Natural killer cell (primary cell): Measurements from ENCODE around the gene PRPSAP2. TPM values are rescaled to one million over a fixed set of nuclear protein-coding genes. Genes with fewer than 3 reads are reported as not detected.

Experiments used
- ATAC-seq, 3 donors: fragments of 150-1000 bp in 2 of 3; fragments of 200-7000 bp in 1 of 3; cut with Tn5 transposase; 1 replicate in 1 of 3; 2 replicates in 2 of 3; pipeline ENCODE4 v1.10.0; 2021; ENCODE audit warnings: mild to moderate bottlenecking in 2 of 3, moderate library complexity in 2 of 3
- DNase-seq, 2 donors: peaks; one replicate each; pipeline versions ENCODE4 v3.0.0 to v3.0.0-alpha.2; 2013 to 2021; ENCODE audit warnings: mixed read lengths in 1 of 2
- H3K27ac ChIP-seq: one replicate; pipeline ENCODE4 v1.5.1; 2013; ENCODE audit warnings: mild to moderate bottlenecking, low read length
- H3K27me3 ChIP-seq: one replicate; pipeline ENCODE4 v1.6.1; 2013; ENCODE audit warnings: low read length; ENCODE audit not compliant: control insufficient read depth, insufficient read depth
- H3K36me3 ChIP-seq: one replicate; pipeline ENCODE4 v1.6.1; 2013; ENCODE audit warnings: low read length; ENCODE audit not compliant: control insufficient read depth, insufficient read depth
- H3K4me1 ChIP-seq: one replicate; pipeline ENCODE4 v1.6.1; 2013; ENCODE audit warnings: low read length; ENCODE audit not compliant: control insufficient read depth, insufficient read depth
- H3K4me3 ChIP-seq: one replicate; pipeline ENCODE4 v1.5.1; 2013; ENCODE audit warnings: low read length
- H3K9me3 ChIP-seq: one replicate; pipeline ENCODE4 v1.6.1; 2013; ENCODE audit warnings: low read length; ENCODE audit not compliant: control insufficient read depth, insufficient read depth
- H3K27ac Mint-ChIP-seq, 2 donors: one replicate each; pipeline ENCODE4 v1.8.0; 2022; ENCODE audit warnings: mild to moderate bottlenecking in 2 of 2, mixed read lengths in 2 of 2, moderate library complexity in 1 of 2
- H3K27me3 Mint-ChIP-seq, 2 donors: one replicate each; pipeline ENCODE4 v1.8.0; 2022; ENCODE audit warnings: low read depth in 2 of 2, mixed read lengths in 2 of 2
- H3K36me3 Mint-ChIP-seq: one replicate; pipeline ENCODE4 v1.8.0; 2022; ENCODE audit warnings: mixed read lengths
- H3K4me1 Mint-ChIP-seq, 2 donors: one replicate each; pipeline ENCODE4 v1.8.0; 2022; ENCODE audit warnings: mixed read lengths in 2 of 2
- H3K4me3 Mint-ChIP-seq: one replicate; pipeline ENCODE4 v1.8.0; 2022; ENCODE audit warnings: mild to moderate bottlenecking, moderate library complexity, mixed read lengths
- H3K9me3 Mint-ChIP-seq, 2 donors: one replicate each; pipeline ENCODE4 v1.8.0; 2022; ENCODE audit warnings: mixed read lengths in 2 of 2
- CTCF ChIP-seq: fragments of 200-600 bp; IDR thresholded peaks from one replicate; pipeline ENCODE4 v1.8.0; 2022; ENCODE audit warnings: antibody characterized with exemption
- WGBS: methylation state at CpG from one replicate; pipeline ENCODE4 v1.1.7; 2013; ENCODE audit warnings: missing lambda C conversion rate; ENCODE audit not compliant: insufficient coverage; 5-methylcytosine and 5-hydroxymethylcytosine counted together
- intact Hi-C: fragments of 100-400 bp; cut with micrococcal nuclease; formaldehyde crosslinking; loops from one replicate; pipeline ENCODE4 v1.14.2; 2022
- total RNA-seq, 4 donors: library from RNA; stranded (reverse); fragments of 120-200 nt in 1 of 4; gene quantifications; one replicate each; pipeline versions ENCODE4 v1.2.3 to v1.2.4, GENCODE V29; 2013 to 2022

Gene PRPSAP2
- total RNA-seq, 3 donors from 2014 or later (not counting 1 experiment from before 2014, with no cell fraction given): 33.4 to 48.2 (median 33.8) TPM

DNA sequence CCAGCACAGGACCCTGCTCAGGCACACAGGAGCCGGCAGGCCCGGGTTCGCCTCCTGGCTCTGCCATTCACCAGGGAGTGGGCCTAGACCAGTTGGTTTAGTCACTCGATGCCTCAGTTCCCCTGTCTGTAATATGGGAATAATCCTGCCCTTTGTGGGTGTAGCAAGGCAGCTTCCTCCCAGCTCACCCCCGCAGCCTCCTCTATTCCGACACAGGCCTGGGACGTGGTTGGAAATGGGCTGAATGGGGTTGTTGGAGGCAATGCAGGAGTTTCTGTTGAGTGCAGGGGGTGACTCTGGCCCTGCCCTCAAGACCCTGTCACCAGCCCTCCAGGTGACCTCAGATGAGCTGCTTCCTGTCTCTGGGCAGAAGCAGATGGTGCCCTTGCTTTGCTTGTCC is 113.9 kb downstream of the PRPSAP2 start:
- no peak for ATAC-seq
- WGBS: 98% methylated on average over 7 of the region's 7 CpGs
- no peaks in the 10 kb centered on the region for H3K9me3 Mint-ChIP-seq
- no peak overlapping the region for H3K27ac ChIP-seq
- H3K4me3 Mint-ChIP-seq: no peak overlapping the region
- DNase-seq: no peak
- no peaks in the 10 kb centered on the region for H3K36me3 ChIP-seq
- H3K27ac Mint-ChIP-seq: no peak overlapping the region
- H3K36me3 Mint-ChIP-seq: no peaks in the 10 kb centered on the region
- H3K27me3 ChIP-seq: no peaks in the 10 kb centered on the region
- intact Hi-C loops: no loop called here
- peaks cover 4% of the 10 kb centered on the region for H3K4me1 ChIP-seq
- peaks cover 0 to 5% of the 10 kb centered on the region in 2 donors for H3K4me1 Mint-ChIP-seq
- H3K4me3 ChIP-seq: no peak overlapping the region
- no peaks in the 10 kb centered on the region for H3K9me3 ChIP-seq
- H3K27me3 Mint-ChIP-seq: no peaks in the 10 kb centered on the region
- TF ChIP-seq CTCF: no peak

DNA sequence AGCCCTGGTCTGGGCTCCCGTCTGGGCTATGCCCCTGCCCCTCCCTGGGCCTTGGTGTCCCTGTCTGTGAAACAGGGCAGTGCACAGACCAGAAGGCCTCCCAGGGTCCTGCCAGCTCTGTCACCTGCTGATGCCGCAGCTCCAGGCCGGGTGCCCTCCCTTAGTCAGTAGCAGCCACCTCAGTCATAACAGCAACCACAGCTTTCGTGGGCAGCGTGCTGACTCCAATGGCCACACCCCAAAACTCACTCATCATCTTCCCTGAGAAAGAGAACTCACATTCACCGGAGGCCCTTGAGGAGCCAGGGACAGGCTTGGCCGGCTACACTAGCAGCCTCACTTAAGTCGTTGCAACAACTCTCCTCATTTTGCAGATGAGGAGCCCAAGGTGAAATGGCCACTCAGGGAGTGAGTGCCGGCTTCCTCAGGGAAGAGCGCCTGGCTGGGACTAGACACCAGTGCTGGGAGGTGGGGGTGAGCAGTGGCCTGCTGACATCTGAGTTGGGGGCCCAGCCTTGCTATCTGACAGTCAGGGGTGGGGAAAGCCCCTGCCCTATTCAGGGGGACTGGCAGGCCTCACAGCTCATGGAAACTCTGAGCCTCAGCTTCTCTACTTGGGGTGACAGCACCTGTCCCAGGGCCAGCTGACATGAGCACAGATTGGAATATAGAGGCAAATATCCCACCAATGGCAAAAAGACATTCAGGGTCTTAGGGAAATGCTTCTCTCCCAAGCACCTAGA is 116.6 kb downstream of the PRPSAP2 start:
- DNase-seq (no peak), ATAC-seq (no peak)
- no peak overlapping the region for H3K27ac Mint-ChIP-seq
- peaks cover 4% of the 10 kb centered on the region for H3K36me3 ChIP-seq
- H3K9me3 ChIP-seq: no peaks in the 10 kb centered on the region
- peaks cover 0 to 2% of the 10 kb centered on the region in 2 donors for H3K4me1 Mint-ChIP-seq
- no peaks in the 10 kb centered on the region for H3K9me3 Mint-ChIP-seq
- TF ChIP-seq CTCF: no peak
- H3K27ac ChIP-seq: no peak overlapping the region
- intact Hi-C loops: no loop called here
- H3K4me3 Mint-ChIP-seq: no peak overlapping the region
- H3K36me3 Mint-ChIP-seq: no peaks in the 10 kb centered on the region
- no peak overlapping the region for H3K4me3 ChIP-seq
- WGBS: 91% methylated on average over 10 of the region's 10 CpGs
- H3K27me3 Mint-ChIP-seq: no peaks in the 10 kb centered on the region
- no peaks in the 10 kb centered on the region for H3K4me1 ChIP-seq
- H3K27me3 ChIP-seq: no peaks in the 10 kb centered on the region

- no peak overlapping the region for H3K27ac Mint-ChIP-seq
- no peaks in the 10 kb centered on the region for H3K9me3 Mint-ChIP-seq
- H3K4me1 ChIP-seq: no peaks in the 10 kb centered on the region
- H3K36me3 ChIP-seq: peaks cover 4% of the 10 kb centered on the region
- no peaks in the 10 kb centered on the region for H3K4me1 Mint-ChIP-seq
- 97% methylated on average over 13 of the region's 13 CpGs for WGBS
- intact Hi-C loops: no loop called here
- TF ChIP-seq CTCF: no peak
- no peak overlapping the region for H3K4me3 Mint-ChIP-seq
- H3K27me3 ChIP-seq: no peaks in the 10 kb centered on the region
- no peak overlapping the region for H3K4me3 ChIP-seq
- no peaks in the 10 kb centered on the region for H3K27me3 Mint-ChIP-seq
- no peak for DNase-seq
- H3K9me3 ChIP-seq: no peaks in the 10 kb centered on the region
- no peaks in the 10 kb centered on the region for H3K36me3 Mint-ChIP-seq
- no peak for ATAC-seq
- no peak overlapping the region for H3K27ac ChIP-seq
Observed at GRCh38 chr17:18975597-18975996, 117.7 kb downstream of the PRPSAP2 start.

- no peak for DNase-seq
- no peak overlapping the region for H3K4me3 Mint-ChIP-seq
- H3K27me3 ChIP-seq: no peaks in the 10 kb centered on the region
- H3K4me3 ChIP-seq: no peak overlapping the region
- no peak overlapping the region for H3K27ac Mint-ChIP-seq
- H3K36me3 ChIP-seq: peaks cover 4% of the 10 kb centered on the region
- no peaks in the 10 kb centered on the region for H3K9me3 ChIP-seq
- no peaks in the 10 kb centered on the region for H3K4me1 ChIP-seq
- H3K27me3 Mint-ChIP-seq: no peaks in the 10 kb centered on the region
- no peak for TF ChIP-seq CTCF
- H3K27ac ChIP-seq: no peak overlapping the region
- intact Hi-C loops: no loop called here
- H3K9me3 Mint-ChIP-seq: no peaks in the 10 kb centered on the region
- H3K4me1 Mint-ChIP-seq: no peaks in the 10 kb centered on the region
- 75% methylated on average over 4 of the region's 4 CpGs for WGBS
- no peak for ATAC-seq
- H3K36me3 Mint-ChIP-seq: no peaks in the 10 kb centered on the region
Observed at GRCh38 chr17:18976201-18976600, 118.3 kb downstream of the PRPSAP2 start.
